Amygdala (tissue), 56 donors: Measurements from ENCODE around the gene FAM240A.
A peak's percentile ranks its signal among the peaks of the same experiment; 100 is the strongest.
"Not testable (repeated sequence)": the region's sequence is repeated elsewhere in the genome, so short reads cannot be mapped to it uniquely, and the experiment has no call there.

Experiments used
- DNase-seq, 56 donors: peaks; one replicate each; lab custom pipeline; 2025; lab: John Stamatoyannopoulos, UW

The FAM240A gene

DNA sequence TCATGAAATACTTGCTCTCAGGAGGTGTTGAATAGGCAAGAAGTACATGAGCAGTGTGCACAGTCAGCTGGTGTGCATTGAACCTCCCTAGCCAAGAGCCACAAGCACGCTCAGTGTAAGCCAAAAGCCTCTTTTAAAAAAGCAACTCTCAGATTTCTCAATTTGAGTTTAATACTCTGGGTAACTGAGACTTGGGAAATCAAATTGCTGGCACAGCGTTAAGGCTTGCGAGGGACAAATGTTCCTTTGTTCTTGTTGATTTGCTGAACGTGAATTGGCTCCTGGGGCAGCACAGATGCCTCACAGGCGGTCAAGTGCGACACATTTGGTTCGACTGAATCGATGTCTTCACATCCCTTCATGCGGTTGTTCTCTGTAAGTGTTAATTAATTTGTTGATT is at the start of gene FAM240A:
FAM240A (plus strand) TSS at position 202 of the 400 bp plus-strand sequence; CDS start at position 361, 159 bp downstream.
- peak in 19 of 56 donors; percentile 6 to 50 (median 23) for DNase-seq

DNA sequence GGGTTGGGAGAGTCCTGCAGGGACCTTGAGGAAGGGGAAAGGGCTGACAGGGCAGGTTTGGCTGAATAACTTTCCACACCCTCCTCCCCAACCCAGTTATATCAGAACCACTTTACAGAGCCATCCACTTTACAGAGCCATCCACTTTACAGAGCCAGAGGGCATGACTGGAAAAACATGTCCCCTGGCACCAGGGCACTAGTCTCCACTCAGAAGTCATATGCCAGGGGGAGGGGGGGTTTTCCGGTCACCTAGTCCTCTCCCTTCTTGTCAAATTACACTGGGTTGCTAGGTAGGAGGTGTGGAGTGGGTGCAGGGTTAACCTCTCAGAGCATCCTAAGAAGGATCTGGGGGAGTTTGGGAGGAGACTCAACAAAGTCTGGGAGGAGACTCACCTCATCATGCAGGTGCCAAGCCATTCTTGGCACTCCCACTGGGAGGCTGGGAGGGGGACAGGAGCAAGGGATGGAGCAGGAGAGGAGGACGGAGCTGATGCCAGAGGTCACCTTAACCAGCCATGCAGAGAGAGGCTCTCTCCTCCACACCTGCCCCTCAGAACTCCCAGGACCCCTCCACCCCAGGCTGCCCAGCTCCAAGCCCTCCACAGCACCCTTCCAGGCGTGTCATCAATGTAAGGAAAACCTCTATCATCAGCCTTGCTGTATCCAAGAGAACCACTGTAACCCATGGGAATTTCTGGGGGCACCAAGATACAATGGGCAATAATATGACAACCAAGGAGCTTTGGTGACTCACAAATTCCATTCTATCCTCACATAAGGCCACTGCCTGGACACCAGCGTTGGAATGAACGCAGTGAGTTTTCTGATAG is 47.9 kb upstream of the FAM240A start:
- no peak for DNase-seq

DNA sequence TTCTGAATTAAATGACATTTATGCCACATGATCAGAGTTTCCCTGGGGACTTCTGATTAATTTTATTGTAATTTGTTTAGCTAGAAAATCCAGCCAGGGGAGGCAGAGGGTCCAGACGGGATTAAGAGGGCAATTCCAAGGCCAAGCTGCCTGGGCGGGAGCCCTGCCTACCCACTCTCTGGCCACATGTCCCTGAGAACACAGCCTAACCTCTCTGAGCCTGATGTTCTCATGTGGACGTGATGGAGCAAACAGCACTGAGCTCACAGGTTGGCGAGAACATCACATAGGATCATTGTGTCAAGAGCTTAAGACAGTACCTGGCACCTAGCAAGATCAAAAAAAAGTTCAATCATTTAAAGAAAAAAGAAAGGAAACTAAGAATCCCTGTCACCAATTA is 47.2 kb upstream of the FAM240A start:
- no peak for DNase-seq

DNA sequence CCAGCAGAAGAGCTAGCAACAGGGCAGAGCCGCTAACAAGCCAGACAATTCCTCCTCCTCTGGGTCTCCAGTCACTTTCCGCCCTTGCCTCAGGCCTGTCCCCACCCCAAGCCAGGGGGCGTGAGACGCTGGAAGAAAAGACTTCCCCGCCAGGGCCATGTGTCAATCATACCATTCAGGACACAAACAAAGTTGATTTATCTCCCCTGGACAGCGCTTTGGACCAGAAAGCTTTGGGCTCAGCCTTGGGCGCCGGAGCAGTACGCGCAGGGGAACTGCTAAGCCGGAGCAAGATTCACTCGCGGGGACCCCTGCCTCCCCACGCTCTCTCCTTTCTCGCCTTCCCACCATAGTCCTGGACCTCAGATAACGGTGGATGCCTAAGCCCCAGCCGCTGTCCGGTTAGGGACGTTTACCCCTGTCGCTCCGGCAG is 46.7 kb upstream of the FAM240A start:
- peak in 1 of 56 donors; percentile 32 for DNase-seq

DNA sequence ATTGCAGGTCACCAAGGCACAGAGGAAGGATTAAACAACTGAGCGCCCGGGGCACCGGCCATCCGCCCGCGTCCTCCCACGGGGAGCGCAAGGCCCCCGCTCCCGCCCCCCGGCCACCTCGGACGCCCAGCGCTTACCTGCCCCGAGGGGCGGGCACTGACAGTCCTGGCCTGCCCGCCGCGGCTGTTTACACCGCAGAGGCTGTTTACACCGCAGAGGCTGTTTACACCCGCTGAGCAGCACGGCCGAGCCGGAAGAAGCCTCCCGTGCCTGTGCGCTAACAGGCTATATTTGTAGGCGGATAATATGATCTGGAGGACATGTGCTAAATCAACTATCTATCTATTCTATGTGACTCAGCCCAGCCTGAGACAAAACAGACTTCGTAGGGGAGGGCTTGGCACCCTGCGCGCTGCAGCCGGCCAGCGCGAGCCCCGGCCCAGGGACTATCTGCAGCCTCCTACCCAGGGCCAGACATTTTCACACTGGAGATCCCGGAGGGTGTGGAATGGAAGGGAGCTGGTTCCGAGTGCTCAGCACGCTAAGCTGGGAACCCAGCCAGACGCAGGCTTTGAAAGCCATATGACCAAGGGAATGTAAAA is 46.2 kb upstream of the FAM240A start, which contains the start of gene LRRC2:
LRRC2 (minus strand) TSS at position 263 of the 602 bp plus-strand sequence. CDS start 14,711 bp downstream, outside the sequence.
- DNase-seq: peak in 14 of 56 donors; percentile 3 to 58 (median 16)

DNA sequence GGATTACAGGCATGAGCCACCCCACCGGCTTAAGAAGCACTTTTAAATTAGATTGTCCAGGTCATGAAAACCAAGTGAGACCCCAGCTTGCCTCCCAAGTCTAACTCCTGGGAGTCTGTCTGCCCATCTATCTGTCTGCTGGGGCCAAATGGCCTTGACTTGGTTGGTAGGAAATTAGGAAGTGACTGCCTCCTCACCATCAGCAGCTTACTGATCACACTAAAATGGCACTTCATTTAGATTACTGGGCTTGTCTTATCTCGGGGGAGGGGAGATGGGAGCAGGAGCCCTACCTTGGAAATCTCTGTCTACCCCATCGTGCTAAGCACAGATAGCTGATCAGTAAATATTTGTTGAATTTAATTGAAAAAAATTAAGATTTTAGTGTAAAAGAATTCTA is 40.6 kb upstream of the FAM240A start:
- DNase-seq: no peak

DNA sequence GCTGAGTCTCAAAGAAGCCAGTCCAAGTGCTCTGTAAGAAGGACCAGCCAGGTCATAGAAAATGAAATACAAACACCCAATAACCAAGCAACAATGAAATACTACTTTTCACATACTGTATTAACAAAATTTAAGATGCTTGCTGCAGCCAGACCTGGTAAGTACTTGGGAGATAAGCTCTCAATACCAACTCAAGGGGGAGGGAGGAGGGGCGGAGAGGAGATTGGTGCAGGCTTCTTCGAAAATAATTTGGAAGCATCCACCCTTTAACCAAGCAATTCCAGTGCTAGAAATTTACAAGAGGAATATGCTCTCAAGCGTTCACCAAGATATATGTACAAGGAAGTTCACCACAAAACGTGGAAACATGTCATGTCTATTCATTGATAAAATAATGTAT is 38.6 kb upstream of the FAM240A start:
- no peak for DNase-seq

DNA sequence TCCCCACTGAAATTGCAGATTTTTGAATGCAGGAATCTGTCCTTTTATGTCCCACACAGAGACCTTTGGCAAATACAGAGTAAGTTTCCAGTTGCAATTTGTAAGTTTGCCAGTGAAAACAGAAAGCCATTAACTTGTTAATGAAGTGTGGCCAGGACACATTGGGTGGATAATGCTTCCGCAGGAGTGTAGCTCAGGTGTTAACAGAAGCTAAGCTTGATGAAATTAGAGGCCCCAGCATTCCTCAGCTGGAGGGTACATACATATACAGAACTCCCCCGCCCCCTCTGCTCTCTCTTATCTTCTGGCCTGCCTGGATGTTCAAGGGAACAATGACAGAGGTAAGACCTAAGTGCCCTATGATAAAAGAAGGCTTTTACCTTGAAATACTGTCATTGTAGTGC is 38.1 kb upstream of the FAM240A start:
- DNase-seq: no peak

DNA sequence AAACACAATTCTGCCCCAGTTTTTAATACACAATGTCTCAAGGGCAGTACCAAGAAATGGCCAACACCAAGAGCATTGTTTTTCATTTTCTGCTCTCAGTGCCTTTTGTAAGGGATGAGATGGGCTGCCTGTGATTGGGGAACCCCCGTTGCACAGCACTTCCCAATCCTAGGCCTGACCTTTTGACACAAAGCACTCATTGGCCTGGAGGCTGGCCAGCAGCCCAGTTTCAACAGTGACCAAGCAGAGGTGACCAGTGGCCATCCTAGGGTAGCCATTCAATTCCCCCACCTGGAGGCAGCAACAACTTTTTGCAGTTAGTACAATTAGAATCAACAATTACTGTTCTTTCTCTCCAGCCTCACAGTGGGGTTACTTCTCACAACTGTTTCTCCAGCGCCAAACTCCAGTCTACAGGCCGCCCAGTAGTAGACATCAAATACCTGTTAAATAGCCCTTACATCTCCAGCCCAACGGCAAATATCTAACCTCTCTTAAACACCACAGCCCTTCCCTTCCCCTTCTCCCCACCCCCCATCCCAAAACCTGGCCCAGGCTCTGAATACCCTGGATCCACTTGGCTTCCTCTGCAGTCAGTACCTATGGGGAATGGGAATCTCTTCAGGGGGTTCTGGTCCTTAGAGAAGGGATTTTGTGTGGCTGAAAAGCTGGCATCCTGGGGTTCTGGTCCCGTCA is 37.3 kb upstream of the FAM240A start:
- DNase-seq: no peak

DNA sequence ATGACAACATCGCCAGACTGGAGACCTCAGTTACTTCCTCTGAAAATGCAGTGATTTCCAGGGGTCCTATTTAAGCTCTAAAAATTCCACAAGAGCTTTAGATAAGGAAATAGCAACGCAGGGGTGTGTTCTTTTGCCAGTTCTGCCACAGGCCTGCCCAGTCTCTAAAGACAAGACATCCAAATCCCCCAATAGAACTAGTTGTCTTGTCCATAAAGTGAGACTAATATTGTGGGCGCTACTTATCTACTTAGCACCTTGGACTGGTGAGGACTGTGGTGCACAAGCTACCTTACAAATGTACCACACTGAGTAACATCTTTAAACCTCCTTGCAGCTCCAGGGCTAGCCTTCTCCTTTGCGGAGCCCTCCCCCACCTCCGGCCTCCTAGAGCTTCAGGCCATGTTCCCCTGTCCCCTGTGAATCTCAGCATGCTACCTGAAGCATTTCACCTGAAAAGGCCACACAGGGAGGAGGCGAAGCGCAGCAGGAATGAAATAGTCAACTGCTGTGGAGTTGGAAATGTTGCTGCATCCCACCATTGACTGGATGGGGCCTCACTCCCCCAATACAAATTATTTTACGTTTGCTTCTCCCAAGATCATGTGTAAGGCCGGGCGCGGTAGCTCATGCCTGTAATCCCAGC is 36.6 kb upstream of the FAM240A start:
- DNase-seq: no peak

DNA sequence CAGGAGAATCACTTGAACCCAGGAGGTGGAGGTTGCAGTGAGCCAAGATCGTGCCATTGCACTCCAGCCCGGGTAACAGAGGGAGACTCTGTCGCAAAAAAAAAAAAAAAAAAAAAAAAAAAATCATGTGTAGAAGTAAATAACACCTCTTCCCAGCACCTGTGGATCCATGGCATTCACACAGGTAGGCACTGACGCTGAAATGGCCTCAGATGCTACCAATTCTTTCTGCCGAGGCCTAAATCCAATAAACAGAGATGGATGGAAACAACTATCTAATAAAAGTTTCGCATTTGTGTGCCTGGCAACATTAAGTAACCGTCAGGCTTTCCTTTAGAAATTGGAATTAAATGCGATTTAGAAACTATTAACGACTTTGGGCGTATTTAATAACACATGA is 35.9 kb upstream of the FAM240A start:
- no peak for DNase-seq

DNA sequence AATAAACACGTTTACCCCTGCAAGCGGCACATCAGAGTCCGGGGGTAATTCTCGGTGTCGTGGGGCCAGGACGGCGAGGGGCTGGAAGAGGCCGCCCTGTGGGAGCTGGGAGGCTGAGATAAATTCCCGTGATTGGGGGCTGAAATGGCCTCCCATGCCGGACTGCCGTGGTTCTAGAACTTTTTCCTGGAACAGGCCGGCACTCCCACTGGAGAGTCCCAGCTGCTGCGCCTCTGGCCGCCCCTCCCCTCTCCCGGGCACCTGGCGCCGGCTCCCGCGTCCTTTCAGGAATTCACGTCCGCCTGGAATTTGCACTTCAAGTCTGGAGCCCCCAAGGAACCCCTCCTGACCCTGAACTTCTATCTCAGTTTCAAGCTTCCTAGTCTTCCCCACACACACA is 35.4 kb upstream of the FAM240A start:
- DNase-seq: no peak

DNA sequence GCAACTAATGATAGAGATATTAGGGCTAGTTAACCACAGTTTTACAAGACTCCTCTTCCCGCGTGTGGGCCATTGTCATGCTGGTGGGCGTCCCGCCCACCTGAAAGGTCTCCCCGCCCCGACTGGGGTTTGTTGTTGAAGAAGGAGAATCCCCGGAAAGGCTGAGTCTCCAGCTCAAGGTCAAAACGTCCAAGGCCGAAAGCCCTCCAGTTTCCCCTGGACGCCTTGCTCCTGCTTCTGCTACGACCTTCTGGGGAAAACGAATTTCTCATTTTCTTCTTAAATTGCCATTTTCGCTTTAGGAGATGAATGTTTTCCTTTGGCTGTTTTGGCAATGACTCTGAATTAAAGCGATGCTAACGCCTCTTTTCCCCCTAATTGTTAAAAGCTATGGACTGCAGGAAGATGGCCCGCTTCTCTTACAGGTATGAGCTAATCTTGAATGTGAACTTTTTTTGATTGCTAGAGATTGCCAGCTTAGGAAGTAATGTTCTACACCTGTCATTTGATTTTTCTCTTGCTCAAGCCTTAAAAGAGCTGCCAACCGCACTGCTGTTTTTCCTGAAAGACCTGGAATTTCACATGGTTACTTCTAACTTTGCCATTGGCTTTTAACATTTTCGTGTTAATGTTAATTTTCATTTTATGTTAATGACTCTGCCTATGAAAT is 34.6 kb upstream of the FAM240A start:
- not testable (repeated sequence) for DNase-seq

DNA sequence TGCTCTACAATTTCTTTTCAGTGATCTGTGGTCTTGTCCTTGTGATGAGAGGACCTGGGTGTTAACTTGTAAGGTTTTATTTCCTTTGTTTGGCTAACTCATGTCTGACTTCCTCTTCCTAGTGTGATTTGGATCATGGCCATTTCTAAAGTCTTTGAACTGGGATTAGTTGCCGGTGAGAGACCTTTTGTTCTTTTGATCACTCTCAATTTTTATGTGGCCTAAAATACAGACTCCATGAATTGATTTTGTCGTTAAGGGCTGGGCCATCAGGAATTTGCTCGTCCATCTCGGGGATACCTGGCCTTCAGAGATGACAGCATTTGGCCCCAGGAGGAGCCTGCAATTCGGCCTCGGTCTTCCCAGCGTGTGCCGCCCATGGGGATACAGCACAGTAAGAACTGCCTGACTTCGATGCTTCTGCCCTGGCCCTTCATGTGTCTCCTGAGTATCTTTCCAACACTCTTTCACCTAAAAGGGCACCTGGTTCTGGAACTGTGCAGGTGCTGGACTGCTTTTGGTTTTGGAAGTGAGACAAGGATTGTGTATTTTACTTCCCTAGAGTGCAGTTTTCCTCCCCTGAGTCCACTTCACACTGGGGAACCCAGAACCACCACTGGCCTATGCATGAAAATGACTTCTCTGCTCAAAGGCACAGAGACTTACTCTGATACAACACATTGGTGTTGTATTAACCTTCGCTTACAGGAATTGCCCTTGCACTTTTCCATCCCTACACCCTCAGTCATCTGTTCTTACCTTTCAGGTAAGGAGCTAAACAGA is 33.2 kb upstream of the FAM240A start:
- DNase-seq: no peak

DNA sequence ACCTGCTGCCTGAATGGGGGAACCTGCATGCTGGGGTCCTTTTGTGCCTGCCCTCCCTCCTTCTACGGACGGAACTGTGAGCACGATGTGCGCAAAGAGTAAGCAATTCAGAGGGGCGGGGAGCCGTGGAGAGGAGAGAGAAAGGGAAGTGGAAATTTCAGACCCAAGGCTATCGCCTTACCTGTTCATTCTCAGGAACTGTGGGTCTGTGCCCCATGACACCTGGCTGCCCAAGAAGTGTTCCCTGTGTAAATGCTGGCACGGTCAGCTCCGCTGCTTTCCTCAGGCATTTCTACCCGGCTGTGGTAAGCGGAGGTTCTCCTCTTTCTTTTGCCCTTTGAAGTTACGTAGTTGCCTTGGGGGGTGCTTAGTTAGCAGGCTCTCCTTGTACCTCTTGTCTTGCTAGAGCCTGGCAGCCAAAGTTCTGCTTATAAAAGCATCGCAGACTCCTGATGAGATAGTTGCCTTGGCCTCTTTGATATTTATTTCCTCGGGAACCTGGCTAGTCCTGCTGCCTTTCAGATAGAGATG is 32.5 kb upstream of the FAM240A start:
- DNase-seq: no peak

DNA sequence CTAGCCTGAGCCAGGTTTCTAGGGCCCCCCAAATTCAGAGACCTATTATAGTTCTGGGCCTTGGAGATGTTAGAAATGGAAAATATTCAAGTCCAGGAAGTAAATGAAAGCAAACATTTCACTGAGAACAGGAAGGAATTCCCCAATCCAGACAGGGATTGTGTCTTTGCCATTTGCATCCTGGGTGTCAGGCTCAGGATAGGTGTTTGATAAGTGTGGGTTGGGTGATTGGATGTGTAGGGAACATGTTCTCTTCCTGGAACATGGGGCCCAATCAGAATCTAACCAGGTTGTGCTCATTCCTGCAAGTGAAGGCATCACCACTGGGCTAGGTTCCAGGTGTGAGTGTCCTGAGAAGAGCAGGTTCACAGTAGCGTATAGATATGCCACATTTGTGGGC is 31.6 kb upstream of the FAM240A start:
- no peak for DNase-seq

DNA sequence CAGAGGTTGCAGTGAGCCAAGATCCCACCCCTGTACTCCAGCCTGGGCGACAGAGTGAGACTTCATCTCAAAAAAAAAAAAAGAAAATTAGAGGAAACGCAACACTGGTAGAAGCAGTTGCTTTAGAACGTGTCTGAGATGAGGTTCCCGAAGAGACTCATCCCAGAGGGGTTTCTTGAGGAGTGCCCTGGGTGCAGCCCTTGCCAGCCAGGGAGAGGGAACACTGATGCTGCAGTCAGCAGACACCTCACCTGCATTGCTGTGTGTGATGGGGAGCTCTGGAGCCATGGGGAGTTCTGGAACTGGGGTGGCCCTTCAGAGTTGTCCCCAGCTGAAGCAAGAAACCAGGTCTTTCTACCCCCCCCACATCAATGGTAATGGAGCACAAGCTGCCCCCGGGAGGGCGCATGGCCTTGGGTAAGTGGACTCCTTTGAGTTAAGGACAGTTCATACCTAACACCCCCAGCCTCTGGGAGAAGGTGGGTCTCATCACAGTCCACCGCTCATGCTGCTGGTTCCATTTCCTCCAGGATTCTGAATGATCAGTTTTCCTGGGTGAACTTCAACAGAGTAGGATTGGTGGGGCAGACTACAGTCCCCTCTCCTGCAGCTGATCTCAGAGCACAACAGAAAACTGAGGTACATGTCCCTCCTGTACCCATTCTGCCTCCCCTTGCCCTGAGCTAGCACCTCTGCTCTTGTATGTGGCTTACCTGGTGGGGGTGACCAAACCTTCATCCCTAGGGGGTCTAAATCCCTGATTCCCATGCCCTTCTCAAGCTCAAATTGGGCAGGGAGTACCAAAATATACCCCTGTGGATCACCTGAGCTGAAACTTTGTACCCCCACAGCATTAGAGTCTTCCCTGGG is 27.5 kb upstream of the FAM240A start:
- no peak for DNase-seq
